GM21515 (cell line): ENCODE results near the gene FNDC3B.

Experiments
- ATAC-seq: cut with Tn5 transposase; IDR thresholded peaks from one replicate; pipeline ENCODE4 v1.9.1; 2021; ENCODE audit not compliant: unreplicated experiment

Gene FNDC3B

GRCh38 chr3:172072543-172072942 lies 33.2 kb downstream of the FNDC3B start:
- ATAC-seq, result no peak

- ATAC-seq, result no peak
Observed at GRCh38 chr3:172073262-172073915, 34.0 kb downstream of the FNDC3B start.

GRCh38 chr3:172074032-172074431 lies 34.7 kb downstream of the FNDC3B start:
- no peak for ATAC-seq

- ATAC-seq, result no peak
Observed at GRCh38 chr3:172074586-172074985, 35.2 kb downstream of the FNDC3B start.

- no peak for ATAC-seq
Observed at GRCh38 chr3:172076212-172076611, 36.8 kb downstream of the FNDC3B start.

- no peak for ATAC-seq
Observed at GRCh38 chr3:172077197-172077757, 37.9 kb downstream of the FNDC3B start.

- no peak for ATAC-seq
Observed at GRCh38 chr3:172078244-172078643, 38.9 kb downstream of the FNDC3B start.

- no peak for ATAC-seq
Observed at GRCh38 chr3:172078721-172079120, 39.3 kb downstream of the FNDC3B start.

GRCh38 chr3:172079326-172079976 lies 40.1 kb downstream of the FNDC3B start:
- ATAC-seq, result no peak

GRCh38 chr3:172080503-172080902 lies 41.1 kb downstream of the FNDC3B start:
- ATAC-seq, result no peak

GRCh38 chr3:172082269-172082668 lies 42.9 kb downstream of the FNDC3B start:
- ATAC-seq, result no peak

GRCh38 chr3:172082820-172083513 lies 43.6 kb downstream of the FNDC3B start:
- ATAC-seq, result no peak

- no peak for ATAC-seq
Observed at GRCh38 chr3:172083995-172084409, 44.6 kb downstream of the FNDC3B start.

- ATAC-seq, result no peak
Observed at GRCh38 chr3:172084871-172085556, 45.6 kb downstream of the FNDC3B start.

GRCh38 chr3:172085557-172085895 lies 46.1 kb downstream of the FNDC3B start:
- no peak for ATAC-seq

GRCh38 chr3:172086071-172086470 lies 46.7 kb downstream of the FNDC3B start:
- ATAC-seq, result no peak

- ATAC-seq, result no peak
Observed at GRCh38 chr3:172087198-172087597, 47.8 kb downstream of the FNDC3B start.

- ATAC-seq, result peak; percentile 84
Observed at GRCh38 chr3:172087602-172088580, 48.5 kb downstream of the FNDC3B start.

- ATAC-seq, result no peak
Observed at GRCh38 chr3:172089250-172089649, 49.9 kb downstream of the FNDC3B start.

- ATAC-seq, result no peak
Observed at GRCh38 chr3:172090035-172090434, 50.7 kb downstream of the FNDC3B start.
